K562 (cell line): Measurements from ENCODE around the gene SLC39A9. TPM values are rescaled to one million over a fixed set of nuclear protein-coding genes. Genes with fewer than 3 reads are reported as not detected.

ENCODE experiments used
- ATAC-seq: fragments of 200-7000 bp; cut with Tn5 transposase; 3 replicates; pipeline ENCODE4 v1.9.1; 2020; ENCODE audit warnings: moderate library complexity
- BruUV-seq: library from RNA; stranded (reverse); fragments of 400-500 nt; replicated peaks from 2 replicates; lab custom pipeline; 2021; lab: Mats Ljungman, UMichigan
- CTCF ChIA-PET: fragments of 300-600 bp; formaldehyde crosslinking; extraction: SDS; loops from one replicate; lab custom pipeline; 2021; ENCODE audit warnings: low intra/inter-chr PET ratio; lab: Yijun Ruan, JAX
- POLR2A ChIA-PET: fragments of 300-600, 350-650 bp; sonication (Branson Sonifier 250); formaldehyde crosslinking; extraction: SDS; loops from one replicate; lab custom pipeline; 2021; ENCODE audit warnings: antibody characterized with exemption, inconsistent platforms; lab: Yijun Ruan, JAX
- DNase-seq, 4 experiments: peaks; one replicate each; pipeline versions ENCODE4 v3.0.0 to v3.0.0-alpha.2; 2011 to 2018; ENCODE audit warnings: low spot score in 3 of 4, mixed read lengths in 3 of 4; ENCODE audit errors: extremely low read depth in 1 of 4
- FAIRE-seq: peaks from 2 replicates; lab custom pipeline; 2011; peaks lifted over from hg19 to GRCh38; lab: Jason Lieb, UNC
- H2AFZ ChIP-seq: 2 replicates; pipeline ENCODE4 v1.6.0; 2011; ENCODE audit warnings: low read depth, low read length, control low read depth, inconsistent platforms
- H3K27ac ChIP-seq: fragments of 200-600 bp; 3 replicates; pipeline ENCODE4 v1.8.0; 2011; ENCODE audit warnings: low read depth, mild to moderate bottlenecking, control low read depth, inconsistent platforms, low read length, moderate library complexity, mixed read lengths; ENCODE audit errors: extremely low read depth
- H3K27me3 ChIP-seq, 2 experiments: fragments of 300-600 bp in 1 of 2; 2 replicates in 1 of 2; 3 replicates in 1 of 2; pipeline versions ENCODE4 v1.6.0 to v1.8.0; 2011; ENCODE audit warnings: inconsistent platforms in 2 of 2, low read length in 2 of 2, mild to moderate bottlenecking in 1 of 2, mixed read lengths in 1 of 2, moderate library complexity in 1 of 2; ENCODE audit not compliant: control insufficient read depth in 2 of 2, insufficient read depth in 2 of 2
- H3K36me3 ChIP-seq: fragments of 300-600 bp; 3 replicates; pipeline ENCODE4 v1.8.0; 2011; ENCODE audit warnings: mild to moderate bottlenecking, low read length, inconsistent platforms; ENCODE audit not compliant: control insufficient read depth, insufficient read depth
- H3K4me1 ChIP-seq, 2 experiments: fragments of 200-600 bp in 1 of 2; replicated peaks in 1 of 2; 2 replicates in 1 of 2; 3 replicates in 1 of 2; pipeline versions ENCODE4 v1.5.1 to v1.8.0; 2011; ENCODE audit warnings: inconsistent platforms in 2 of 2, low read length in 2 of 2, mild to moderate bottlenecking in 1 of 2, mixed read lengths in 1 of 2, moderate library complexity in 1 of 2; ENCODE audit not compliant: control insufficient read depth in 2 of 2, insufficient read depth in 2 of 2
- H3K4me2 ChIP-seq: 2 replicates; pipeline ENCODE4 v1.6.1; 2011; ENCODE audit warnings: low read length, control low read depth, inconsistent platforms, mixed read lengths; ENCODE audit not compliant: insufficient read depth
- H3K4me3 ChIP-seq: fragments of 200-600 bp; sonication (generic), shearing (Covaris generic); 2 replicates; pipeline ENCODE4 v1.5.1; 2016; ENCODE audit warnings: control low read depth, inconsistent platforms
- H3K79me2 ChIP-seq: fragments of 200-600 bp; 3 replicates; pipeline ENCODE4 v1.8.0; 2011; ENCODE audit warnings: low read length, inconsistent platforms; ENCODE audit not compliant: control insufficient read depth, insufficient read depth
- H3K9ac ChIP-seq, 2 experiments: 2 replicates each; pipeline versions ENCODE4 v1.6.0 to v1.6.1; 2011; ENCODE audit warnings: low read depth in 2 of 2, low read length in 2 of 2, control low read depth in 1 of 2, inconsistent platforms in 1 of 2, mild to moderate bottlenecking in 1 of 2, mixed read lengths in 1 of 2; ENCODE audit not compliant: insufficient read depth in 1 of 2
- H3K9me1 ChIP-seq: one replicate; pipeline ENCODE4 v1.6.0; 2011; ENCODE audit warnings: inconsistent platforms, mild to moderate bottlenecking, low read length, moderate library complexity; ENCODE audit not compliant: control insufficient read depth, insufficient read depth
- H3K9me3 ChIP-seq: replicated peaks from 2 replicates; pipeline ENCODE4 v1.5.1; 2011; ENCODE audit warnings: low read depth, low read length, inconsistent platforms; ENCODE audit not compliant: control insufficient read depth, insufficient read depth
- H4K20me1 ChIP-seq: replicated peaks from 2 replicates; pipeline ENCODE4 v1.6.1; 2011; ENCODE audit warnings: low read length, inconsistent platforms, mixed read lengths; ENCODE audit not compliant: control insufficient read depth, insufficient read depth
- CC2D1A ChIP-seq: fragments of 450-650 bp; IDR thresholded peaks from 2 replicates; pipeline ENCODE4 v1.6.1; 2017; ENCODE audit warnings: mild to moderate bottlenecking
- CTBP1 ChIP-seq: fragments of 450-650 bp; IDR thresholded peaks from 2 replicates; pipeline ENCODE4 v1.6.1; 2016; ENCODE audit warnings: borderline replicate concordance
- DDX20 ChIP-seq: fragments of 450-650 bp; IDR thresholded peaks from 2 replicates; pipeline ENCODE4 v1.6.1; 2016; ENCODE audit warnings: missing genetic modification characterization, low read depth, mild to moderate bottlenecking, missing compliant biosample characterization, moderate library complexity
- HCFC1 ChIP-seq: IDR thresholded peaks from 2 replicates; pipeline ENCODE4 v1.6.1; 2012; ENCODE audit warnings: low read depth, low read length, improper control_type of control experiment
- HMG20A ChIP-seq: fragments of 450-650 bp; formaldehyde crosslinking; conservative IDR thresholded peaks from 2 replicates; pipeline ENCODE4 v1.4.0; 2020; ENCODE audit warnings: mild to moderate bottlenecking, mixed read lengths
- MCM2 ChIP-seq: fragments of 450-650 bp; IDR thresholded peaks from 2 replicates; pipeline ENCODE4 v1.6.1; 2017; ENCODE audit warnings: low read depth, mild to moderate bottlenecking
- NR2F6 ChIP-seq: fragments of 450-650 bp; formaldehyde crosslinking; IDR thresholded peaks from 2 replicates; pipeline ENCODE4 v1.4.0; 2020; ENCODE audit warnings: mild to moderate bottlenecking
- NRF1 ChIP-seq, 2 experiments: fragments of 450-650 bp; IDR thresholded peaks in 1 of 2; conservative IDR thresholded peaks in 1 of 2; 2 replicates each; pipeline ENCODE4 v1.6.1; 2014; ENCODE audit warnings: mild to moderate bottlenecking in 2 of 2
- PML ChIP-seq: IDR thresholded peaks from 2 replicates; pipeline ENCODE4 v1.6.1; 2012; ENCODE audit warnings: low read length, inconsistent platforms
- RBM17 ChIP-seq: fragments of 200-400 bp; formaldehyde crosslinking; IDR thresholded peaks from 2 replicates; pipeline ENCODE4 v1.6.1; 2017; ENCODE audit warnings: low read depth, mild to moderate bottlenecking, low read length, borderline replicate concordance
- SAP30 ChIP-seq: fragments of 200-600 bp; sonication (generic); IDR thresholded peaks from 2 replicates; pipeline ENCODE4 v1.6.1; 2012; ENCODE audit warnings: borderline replicate concordance, low read depth, mild to moderate bottlenecking, moderate library complexity, low read length, control low read depth, inconsistent platforms; ENCODE audit not compliant: insufficient read depth, poor library complexity, severe bottlenecking
- SMAD3 ChIP-seq: fragments of 450-650 bp; formaldehyde crosslinking; conservative IDR thresholded peaks from 2 replicates; pipeline ENCODE4 v1.4.0; 2020; ENCODE audit warnings: mild to moderate bottlenecking
- TARDBP ChIP-seq: fragments of 450-650 bp; IDR thresholded peaks from 2 replicates; pipeline ENCODE4 v1.6.1; 2016
- TCF7L2 ChIP-seq: fragments of 150-350 bp; IDR thresholded peaks from 2 replicates; pipeline ENCODE4 v1.6.1; 2016; ENCODE audit warnings: low read depth, mild to moderate bottlenecking, low read length, moderate library complexity
- ZNF764 ChIP-seq: fragments of 250-450 bp; sonication (Bioruptor Pico); IDR thresholded peaks from 2 replicates; pipeline ENCODE4 v1.4.0; 2020; ENCODE audit warnings: low read depth, mild to moderate bottlenecking, moderate library complexity
- ZNF780A ChIP-seq: fragments of 250-450 bp; sonication (Bioruptor Pico); IDR thresholded peaks from 2 replicates; pipeline ENCODE4 v1.5.0; 2021; ENCODE audit warnings: mild to moderate bottlenecking
- WGBS: fragments of 100-300 bp; shearing (Covaris generic); methylation state at CpG from one replicate; pipeline ENCODE4 v1.1.6; 2016; ENCODE audit warnings: low coverage, mixed read lengths; ENCODE audit not compliant: insufficient coverage; ENCODE audit errors: missing lambda C conversion rate; 5-methylcytosine and 5-hydroxymethylcytosine counted together
- in situ Hi-C: fragments of 300-500 bp; cut with MboI; formaldehyde crosslinking; loops from 4 replicates; pipeline ENCODE4 v1.15.0; 2018; ENCODE audit warnings: inconsistent platforms, mixed read lengths
- intact Hi-C: fragments of 100-400 bp; cut with micrococcal nuclease; formaldehyde crosslinking; loops from 2 replicates; pipeline ENCODE4 v1.14.2; 2022
- polyA plus RNA-seq, 8 experiments: library from polyadenylated mRNA; depleted of rRNA in 4 of 8; stranded (reverse) in 5 of 8; unstranded in 3 of 8; fragments of >200 nt; fragmentation: Nextera tagmentation in 2 of 8; fragmentation: Illumina TruSeq in 1 of 8; extraction: Ambion mirVana in 2 of 8; extraction: Trizol in 1 of 8; gene quantifications; 2 replicates each; pipeline versions ENCODE4 v1.2.1 to v1.2.3, GENCODE V29; 2011 to 2014; ENCODE audit warnings: inconsistent platforms in 1 of 8, missing spikeins in 1 of 8
- total RNA-seq, 7 experiments: library from RNA; depleted of rRNA in 6 of 7; stranded (reverse); fragments of >200 nt in 6 of 7; fragmentation: Illumina TruSeq in 2 of 7; extraction: Trizol in 2 of 7; gene quantifications; 2 replicates each; pipeline versions ENCODE4 v1.2.1 to v1.2.3, GENCODE V29; 2011 to 2021; ENCODE audit warnings: low replicate concordance in 1 of 7
- TF ChIP-seq, protein P1 (sequence below): IDR thresholded peaks from 2 replicates; pipeline ENCODE4 v1.6.1; 2012; ENCODE audit warnings: low read depth, low read length, improper control_type of control experiment, borderline replicate concordance
- TF ChIP-seq, protein P2 (sequence below): fragments of 450-650 bp; IDR thresholded peaks from 2 replicates; pipeline ENCODE4 v1.7.1; 2018; ENCODE audit warnings: mild to moderate bottlenecking, low read depth; ENCODE audit not compliant: partially characterized antibody

The SLC39A9 gene
- total and polyA plus RNA-seq, 9 of the 15 experiments (the other 6 are each of a cell fraction or from before 2014, with no cell fraction given) = 18.4 to 66.0 (median 32.5) TPM

DNA sequence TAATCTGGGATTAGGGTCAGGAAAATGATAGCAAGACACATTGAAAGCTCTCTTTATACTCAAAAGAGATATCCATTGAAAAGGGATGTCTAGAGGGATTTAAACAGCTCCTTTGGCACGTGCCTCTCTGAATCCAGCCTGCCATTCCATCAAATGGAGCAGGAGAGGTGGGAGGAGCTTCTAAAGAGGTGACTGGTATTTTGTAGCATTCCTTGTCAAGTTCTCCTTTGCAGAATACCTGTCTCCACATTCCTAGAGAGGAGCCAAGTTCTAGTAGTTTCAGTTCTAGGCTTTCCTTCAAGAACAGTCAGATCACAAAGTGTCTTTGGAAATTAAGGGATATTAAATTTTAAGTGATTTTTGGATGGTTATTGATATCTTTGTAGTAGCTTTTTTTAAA lies 60.6 kb downstream of the SLC39A9 start:
- peaks cover 42% of the 10 kb centered on the region; the same call in 2 of the 3 replicates for H3K36me3 ChIP-seq
- no peak overlapping the region for H3K27ac ChIP-seq
- 50% methylated on average over 1 of the region's 1 CpG for WGBS
- no peaks in the 10 kb centered on the region for H3K79me2 ChIP-seq
- in situ Hi-C loops (loop anchor here (25.0 kb wide), 2 partner anchors 197 to 597 kb away; partner anchors contain the start of gene GALNT16), intact Hi-C loops (no loop called here)
- no peak for ATAC-seq
- no peaks in the 10 kb centered on the region for H3K27me3 ChIP-seq
- no peak overlapping the region for H2AFZ ChIP-seq
- POLR2A ChIA-PET = interaction anchor here (0.6 to 1.4 kb wide), 2 partner anchors 12 to 59 kb away, joined by 3 to 5 read pairs; no protein-coding TSS in a partner anchor
- no peak for FAIRE-seq
- no peaks in the 10 kb centered on the region for H3K9me1 ChIP-seq
- H3K4me3 ChIP-seq = no peak overlapping the region
- H3K4me1 ChIP-seq = no peaks in the 10 kb centered on the region
- H3K4me2 ChIP-seq = no peak overlapping the region
- H4K20me1 ChIP-seq = no peaks in the 10 kb centered on the region
- no peak for DNase-seq
- no peak overlapping the region for H3K9ac ChIP-seq
- no TSS peak for BruUV-seq
- no peak for TF ChIP-seq ZNF780A (CRISPR knock-in tag)
- no peak for TF ChIP-seq HCFC1
- TF ChIP-seq MCM2 = no peak
- TF ChIP-seq NRF1 (conservative IDR thresholded peaks at IDR 0.05 in 1 of 2, IDR thresholded peaks at IDR 0.05 in 1 of 2) = no peak
- no peak for TF ChIP-seq HMG20A
- TF ChIP-seq CTBP1 = no peak
- TF ChIP-seq, protein P1, sequence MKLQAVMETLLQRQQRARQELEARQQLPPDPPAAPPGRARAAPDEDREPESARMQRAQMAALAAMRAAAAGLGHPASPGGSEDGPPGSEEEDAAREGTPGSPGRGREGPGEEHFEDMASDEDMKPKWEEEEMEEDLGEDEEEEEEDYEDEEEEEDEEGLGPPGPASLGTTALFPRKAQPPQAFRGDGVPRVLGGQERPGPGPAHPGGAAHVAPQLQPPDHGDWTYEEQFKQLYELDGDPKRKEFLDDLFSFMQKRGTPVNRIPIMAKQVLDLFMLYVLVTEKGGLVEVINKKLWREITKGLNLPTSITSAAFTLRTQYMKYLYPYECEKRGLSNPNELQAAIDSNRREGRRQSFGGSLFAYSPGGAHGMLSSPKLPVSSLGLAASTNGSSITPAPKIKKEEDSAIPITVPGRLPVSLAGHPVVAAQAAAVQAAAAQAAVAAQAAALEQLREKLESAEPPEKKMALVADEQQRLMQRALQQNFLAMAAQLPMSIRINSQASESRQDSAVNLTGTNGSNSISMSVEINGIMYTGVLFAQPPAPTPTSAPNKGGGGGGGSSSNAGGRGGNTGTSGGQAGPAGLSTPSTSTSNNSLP = no peak
- no peak for TF ChIP-seq SMAD3
- no peak for TF ChIP-seq PML
- TF ChIP-seq ZNF764 = no peak
- TF ChIP-seq DDX20 (tag) = no peak
- no peak for TF ChIP-seq TARDBP
- TF ChIP-seq SAP30 = no peak
- no peak for TF ChIP-seq RBM17
- TF ChIP-seq CC2D1A = no peak
- TF ChIP-seq, protein P2, sequence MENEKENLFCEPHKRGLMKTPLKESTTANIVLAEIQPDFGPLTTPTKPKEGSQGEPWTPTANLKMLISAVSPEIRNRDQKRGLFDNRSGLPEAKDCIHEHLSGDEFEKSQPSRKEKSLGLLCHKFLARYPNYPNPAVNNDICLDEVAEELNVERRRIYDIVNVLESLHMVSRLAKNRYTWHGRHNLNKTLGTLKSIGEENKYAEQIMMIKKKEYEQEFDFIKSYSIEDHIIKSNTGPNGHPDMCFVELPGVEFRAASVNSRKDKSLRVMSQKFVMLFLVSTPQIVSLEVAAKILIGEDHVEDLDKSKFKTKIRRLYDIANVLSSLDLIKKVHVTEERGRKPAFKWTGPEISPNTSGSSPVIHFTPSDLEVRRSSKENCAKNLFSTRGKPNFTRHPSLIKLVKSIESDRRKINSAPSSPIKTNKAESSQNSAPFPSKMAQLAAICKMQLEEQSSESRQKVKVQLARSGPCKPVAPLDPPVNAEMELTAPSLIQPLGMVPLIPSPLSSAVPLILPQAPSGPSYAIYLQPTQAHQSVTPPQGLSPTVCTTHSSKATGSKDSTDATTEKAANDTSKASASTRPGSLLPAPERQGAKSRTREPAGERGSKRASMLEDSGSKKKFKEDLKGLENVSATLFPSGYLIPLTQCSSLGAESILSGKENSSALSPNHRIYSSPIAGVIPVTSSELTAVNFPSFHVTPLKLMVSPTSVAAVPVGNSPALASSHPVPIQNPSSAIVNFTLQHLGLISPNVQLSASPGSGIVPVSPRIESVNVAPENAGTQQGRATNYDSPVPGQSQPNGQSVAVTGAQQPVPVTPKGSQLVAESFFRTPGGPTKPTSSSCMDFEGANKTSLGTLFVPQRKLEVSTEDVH = no peak
- TF ChIP-seq TCF7L2 = no peak
- no peak for TF ChIP-seq NR2F6 (CRISPR knock-in tag)
- TF ChIP-seq, all 486 proteins: peak for 0
- CTCF ChIA-PET = interaction anchor here (1.0 kb wide), 1 partner anchor 216 kb away, joined by 7 read pairs; no protein-coding TSS in a partner anchor
- H3K9me3 ChIP-seq = no peaks in the 10 kb centered on the region
